Cerebellar nuclear complex (tissue), 1 donor: ENCODE data around the gene ABCF2.

Experiments
- DNase-seq, 2 experiments: peaks; one replicate each; lab custom pipeline; 2025; lab: John Stamatoyannopoulos, UW

Gene ABCF2

DNA sequence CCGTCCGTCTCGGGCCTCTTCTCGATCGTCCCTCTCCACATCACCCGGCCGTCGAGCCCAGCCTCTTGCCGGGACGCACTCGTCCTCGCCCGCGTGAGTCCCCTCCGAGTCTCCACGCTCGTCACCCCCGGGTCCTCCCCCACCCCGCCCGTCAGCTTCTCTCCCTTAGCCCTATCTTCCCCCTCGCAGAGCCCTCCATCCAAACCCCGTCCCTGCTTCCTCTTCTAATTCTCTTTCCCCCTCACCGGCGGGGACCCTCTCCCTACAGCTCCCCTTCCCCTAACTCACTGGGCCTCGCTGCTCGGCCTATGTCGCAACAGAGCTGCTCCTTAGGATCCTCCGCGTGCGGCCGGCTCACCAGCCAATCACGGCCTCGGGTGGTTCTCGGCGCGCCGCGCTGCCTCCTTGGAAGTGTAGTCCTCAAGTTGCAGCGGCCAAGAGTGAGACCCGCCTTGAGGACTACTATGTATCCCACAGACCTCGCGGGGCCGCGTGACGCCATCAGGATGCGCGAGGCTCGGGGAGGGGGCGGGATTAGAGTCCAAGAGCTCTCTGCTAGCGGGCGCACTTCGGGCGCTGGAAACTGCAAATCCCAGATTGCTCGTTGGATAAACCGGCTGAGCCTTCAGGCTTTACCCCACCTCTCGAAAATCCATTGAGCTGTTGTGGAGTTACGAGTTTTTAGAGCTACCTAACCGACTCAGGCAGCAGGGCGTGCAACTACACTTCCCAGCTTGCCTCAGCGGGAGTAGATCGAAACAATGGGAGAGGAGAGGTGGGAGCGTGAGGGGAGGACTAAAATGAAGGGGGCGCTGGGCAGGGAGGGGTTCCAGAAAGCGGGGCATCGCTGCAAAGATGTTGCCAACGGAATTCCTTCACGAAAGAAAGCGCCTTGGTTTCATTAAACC is at the start of gene ABCF2:
Gene ABCF2, minus strand, starts transcription at position 331 of the 908 bp plus-strand sequence. CDS start 747 bp downstream, outside the sequence.
- peak; percentile 83 to 87 for DNase-seq

DNA sequence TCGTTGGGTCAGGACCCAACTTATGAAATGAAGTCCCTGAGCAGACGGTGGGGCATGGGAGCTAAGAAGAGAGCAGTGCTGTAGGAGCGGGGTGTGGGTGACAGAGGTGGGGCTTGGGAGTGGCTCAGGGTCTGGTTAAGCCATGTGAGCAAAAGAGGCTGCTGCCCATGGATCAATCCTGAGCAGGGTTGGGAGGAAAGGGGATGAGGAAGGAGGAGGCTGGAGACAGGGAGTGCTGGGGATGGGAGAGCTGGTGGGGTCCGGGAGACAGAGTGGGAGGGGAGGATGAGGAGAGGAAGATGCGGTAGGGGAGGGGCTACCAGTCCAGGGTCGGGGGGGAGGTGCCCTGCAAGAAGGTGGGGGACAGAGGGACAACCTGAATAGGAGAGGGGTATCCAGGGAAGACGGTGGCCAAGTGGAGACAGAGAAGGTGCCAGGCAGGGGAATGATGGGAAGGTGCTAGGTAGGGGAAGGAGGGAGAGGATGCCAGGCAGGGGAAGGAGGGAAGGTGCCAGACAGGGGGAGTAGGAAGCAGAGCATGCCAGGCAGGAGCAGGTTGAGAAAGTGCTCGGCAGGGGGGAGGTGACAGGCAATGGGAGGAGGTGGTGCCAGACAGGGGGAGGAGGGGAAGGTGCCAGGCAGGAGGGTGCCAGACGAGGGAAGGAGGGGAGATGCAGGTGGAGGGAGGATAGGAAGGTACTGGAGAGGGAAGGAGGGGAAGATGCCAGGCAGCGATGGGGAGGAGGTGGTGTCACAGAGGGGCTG is 49.0 kb upstream of the ABCF2 start:
- DNase-seq: peak; percentile 75 to 87

DNA sequence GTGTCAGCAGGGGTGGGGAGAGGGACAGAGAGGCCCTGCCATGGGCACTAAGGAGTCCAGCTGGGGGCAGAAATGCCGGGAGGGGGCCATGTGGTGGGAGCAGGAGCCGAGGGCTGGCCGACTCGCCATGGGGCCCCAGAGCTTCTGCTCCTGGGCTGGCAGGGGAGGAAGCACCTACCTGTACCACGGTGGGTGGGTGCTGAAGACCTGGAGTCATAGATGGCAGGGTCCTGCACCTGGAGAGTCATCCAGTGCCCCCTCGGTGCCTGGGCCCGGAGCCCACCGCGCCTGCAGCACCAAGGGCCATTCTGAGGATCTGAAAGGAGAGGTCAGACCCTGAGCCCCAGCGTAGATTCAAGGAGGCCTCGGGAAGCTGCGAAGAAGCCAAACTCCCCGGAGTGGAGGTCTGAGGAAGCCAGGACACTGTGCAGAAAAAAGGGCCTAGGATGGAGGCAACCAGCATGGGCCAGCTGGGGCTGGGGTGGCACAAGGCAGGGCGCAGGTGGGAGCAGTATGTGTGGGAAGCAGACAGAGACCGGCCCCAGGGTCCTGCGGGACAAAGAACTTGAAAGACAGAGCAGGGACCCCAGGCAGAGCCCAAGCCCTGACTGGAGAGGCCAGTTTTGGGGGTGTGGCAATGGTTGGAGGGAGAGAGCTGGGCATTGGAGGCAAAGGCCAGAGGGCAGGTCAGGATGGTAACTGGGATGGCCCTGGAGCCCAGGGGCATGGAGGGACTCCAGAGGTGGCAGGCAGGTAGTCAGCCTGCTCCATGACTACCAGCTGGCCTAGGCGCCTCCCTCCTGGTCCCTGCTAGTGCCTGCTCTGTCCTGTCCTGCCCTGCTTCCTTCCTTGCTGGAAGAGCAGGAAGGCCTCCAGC is 48.2 kb upstream of the ABCF2 start:
- no peak for DNase-seq

DNA sequence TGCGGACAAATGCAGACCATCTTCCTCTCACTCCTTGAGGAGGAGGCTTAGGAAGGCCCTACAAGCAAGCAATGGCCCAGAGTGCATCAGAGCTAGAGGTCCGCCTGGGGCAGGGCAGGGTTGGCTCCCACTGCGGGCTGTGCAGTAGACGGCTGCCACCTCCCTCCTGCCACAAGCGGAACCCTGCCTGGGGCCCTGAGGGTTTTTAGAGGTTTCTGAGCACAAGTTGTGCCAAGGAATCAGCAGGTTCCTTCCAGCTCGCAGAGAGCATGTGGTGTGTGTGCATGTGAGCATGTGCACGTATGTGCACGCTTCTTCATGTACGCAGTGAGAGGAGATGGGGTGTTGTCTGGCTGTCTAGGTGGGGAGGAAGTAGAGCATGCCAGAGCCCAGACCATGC is 47.4 kb upstream of the ABCF2 start:
- DNase-seq: no peak

DNA sequence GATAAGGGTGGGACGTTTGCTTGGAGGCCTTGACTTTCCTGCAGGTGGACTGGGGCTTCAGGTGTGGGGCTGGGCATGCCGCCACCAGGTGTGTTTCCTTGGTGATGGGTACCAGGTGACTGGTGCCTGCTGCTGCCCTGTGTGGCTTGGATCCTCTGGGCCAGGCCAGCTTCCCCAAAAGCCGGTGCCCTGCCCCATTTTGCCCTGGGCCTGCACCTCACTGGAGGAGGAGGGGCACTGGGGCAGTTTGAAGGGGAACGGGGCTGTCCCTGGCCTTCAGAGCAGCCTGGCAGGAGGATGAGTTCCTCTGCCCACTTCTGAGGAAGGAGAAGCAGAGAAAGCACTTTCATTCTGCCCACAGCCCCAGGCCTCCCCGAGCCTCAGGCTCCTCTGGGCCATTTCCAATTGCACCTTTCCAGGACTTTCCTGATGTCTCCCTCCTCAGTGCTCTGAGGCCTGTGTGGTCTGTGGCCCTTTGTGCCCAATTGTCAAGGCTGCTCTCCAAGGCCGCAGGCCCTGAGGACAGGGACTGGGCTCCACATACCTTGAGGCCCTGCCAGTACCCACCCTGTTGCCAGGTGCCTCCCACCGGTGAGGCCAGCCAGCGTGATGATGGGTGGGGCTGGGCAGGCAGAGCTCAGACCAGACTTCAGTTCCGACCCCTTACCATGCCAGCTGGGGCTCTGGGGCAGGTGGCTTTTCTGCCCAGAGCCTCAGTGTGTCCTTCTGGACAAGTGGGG is 46.8 kb upstream of the ABCF2 start:
- DNase-seq: no peak

DNA sequence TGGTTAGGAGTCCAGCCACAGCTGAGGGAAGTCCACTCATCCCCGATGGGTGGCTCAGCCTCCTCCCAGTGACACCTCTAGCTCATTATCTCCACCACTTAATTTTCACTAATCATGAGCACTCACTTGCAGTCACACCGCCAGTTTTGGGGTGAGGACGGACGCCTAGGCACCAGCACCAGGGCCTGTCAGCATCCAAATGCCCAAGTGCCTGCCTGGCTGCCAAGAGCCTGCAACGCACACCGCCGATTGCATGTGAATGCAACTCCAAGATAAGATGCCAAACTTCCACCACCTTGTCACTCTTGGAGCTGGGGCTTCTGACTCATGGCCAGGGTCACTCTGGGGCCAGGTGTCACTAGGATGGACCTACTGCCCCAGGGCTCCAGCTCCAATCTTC is 45.9 kb upstream of the ABCF2 start:
- no peak for DNase-seq

DNA sequence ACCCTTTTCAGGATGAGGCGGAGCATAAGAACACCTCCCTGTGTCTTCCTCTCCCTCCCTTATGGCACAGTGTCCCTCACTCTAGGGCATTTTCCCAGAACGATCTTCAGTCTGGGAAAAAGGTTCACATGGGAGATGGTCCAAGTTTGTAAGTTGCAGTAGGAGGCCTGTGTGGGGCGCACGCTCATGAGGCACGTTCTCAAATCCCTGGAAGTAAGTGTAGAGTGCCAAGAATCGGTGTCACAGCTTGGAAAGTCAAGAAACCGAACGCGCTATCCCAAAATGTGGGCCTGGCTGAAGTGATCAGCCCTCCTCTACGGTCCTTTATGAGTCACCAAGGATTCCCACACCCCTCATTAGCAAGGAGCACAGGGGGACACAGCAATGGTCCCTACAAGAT is 45.4 kb upstream of the ABCF2 start:
- DNase-seq: no peak

DNA sequence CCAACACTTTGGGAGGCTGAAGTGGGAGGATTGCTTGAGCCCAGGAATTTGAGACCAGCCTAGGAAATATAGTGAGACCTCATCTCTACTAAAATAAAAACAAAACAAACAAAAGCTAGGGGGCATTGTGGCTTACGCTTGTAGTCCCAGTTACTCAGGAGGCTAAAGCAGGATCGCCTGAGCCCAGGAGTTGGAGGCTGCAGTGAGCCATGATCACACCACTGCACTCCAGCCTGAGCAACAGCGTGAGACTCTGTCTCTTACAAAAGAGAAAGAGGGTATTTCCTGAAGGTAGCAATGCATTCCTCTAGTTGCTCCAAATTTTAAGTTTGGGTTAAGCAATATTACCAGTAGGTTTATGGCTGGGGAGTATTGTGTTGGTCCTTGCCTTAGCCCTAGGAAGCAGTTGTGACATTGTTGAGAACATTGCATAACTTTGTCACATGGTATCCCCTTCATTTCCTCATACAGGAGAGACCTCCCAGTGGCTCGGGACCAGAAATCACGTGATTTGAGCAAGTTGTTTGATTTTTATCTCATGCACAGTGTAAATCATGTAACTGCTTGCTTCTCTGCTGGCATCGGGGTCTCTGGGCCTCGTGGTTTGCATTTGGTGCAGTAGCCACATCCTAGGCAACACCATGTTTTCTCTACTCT is 44.8 kb upstream of the ABCF2 start:
- DNase-seq: no peak

DNA sequence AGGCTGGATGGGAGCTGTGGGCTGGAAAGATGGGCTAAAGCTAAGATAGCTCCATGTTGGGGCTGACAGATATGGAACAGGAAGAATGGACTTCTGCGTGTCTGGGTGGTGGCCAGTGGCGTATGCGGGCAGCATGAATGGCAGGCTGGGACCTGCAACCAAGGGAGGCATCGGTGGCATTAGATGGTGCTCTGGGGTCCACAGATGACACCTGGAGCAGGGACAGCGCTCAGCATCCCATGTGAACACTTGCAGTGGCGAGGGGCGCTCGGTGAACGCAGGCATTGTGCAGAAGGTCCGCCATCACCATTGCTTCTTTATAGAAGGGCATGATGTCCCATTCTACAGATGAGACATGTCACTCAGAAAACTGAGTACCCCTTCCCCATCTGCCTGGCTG is 42.5 kb upstream of the ABCF2 start:
- DNase-seq: no peak

DNA sequence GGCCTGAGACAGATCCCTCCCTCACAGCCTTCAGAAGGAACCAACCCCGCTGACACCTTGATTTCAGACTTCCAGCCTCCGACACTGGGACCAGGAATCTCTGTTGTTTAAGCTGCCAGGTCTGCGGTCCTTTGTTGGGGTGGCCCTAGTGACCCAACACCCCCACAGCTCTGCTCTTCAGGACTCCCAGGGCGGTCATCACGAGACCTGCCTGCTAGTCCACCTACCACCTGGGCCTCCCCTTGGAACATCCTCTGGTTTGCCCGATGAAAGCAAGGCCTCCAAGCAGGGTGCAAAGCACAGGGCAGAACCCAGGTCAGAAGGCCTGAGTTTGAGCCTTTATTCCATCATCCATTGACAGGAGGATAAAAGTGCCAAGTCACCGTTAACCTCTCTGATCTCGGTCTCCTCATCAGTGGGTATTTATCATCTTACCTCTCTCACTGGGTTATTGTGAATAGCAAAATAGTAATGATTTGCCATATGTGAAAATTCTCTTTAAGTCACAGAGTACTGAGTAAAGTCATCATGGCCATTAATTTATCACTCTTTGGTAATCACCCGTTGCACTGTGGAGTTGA is 38.4 kb upstream of the ABCF2 start:
- no peak for DNase-seq

DNA sequence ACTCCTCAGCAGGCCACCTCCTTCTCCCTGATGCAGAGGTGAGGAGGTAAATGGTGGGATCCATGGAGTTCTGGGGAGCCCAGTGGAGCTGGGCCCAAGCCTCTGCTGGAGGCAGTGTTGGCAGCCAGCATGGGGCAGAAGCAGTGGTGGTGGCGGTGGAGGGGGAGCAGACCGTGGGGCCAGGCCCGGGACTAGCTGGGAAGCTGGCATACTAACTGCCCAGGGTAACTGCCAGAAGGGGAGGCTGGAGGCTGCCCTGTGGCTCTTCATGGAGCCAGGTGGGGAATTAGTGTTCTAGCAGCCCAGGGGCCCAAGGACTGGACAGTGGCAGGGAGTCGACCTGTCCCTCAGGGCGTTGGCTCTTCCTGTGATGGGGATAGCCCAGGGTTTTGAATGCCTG is 37.6 kb upstream of the ABCF2 start:
- DNase-seq: no peak

DNA sequence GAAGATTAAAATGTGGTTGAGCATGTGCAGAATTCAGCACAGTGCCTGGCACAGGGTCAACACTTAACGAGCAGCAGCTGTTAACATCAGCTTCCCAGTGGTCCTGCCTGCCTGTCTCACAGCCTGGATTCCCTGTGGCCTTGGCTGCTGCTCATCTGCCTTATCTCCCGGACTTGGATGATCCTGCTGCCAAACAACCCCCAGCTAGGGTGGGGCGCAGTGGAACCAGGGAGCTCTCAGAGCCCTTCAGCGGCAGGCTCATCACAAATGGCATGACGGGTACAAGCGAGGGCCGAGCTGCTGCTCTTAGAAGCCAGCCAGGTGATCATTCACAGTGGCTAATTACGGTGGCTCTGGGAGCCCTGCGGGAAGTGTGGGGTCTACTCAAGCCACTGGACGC is 34.5 kb upstream of the ABCF2 start:
- no peak for DNase-seq

DNA sequence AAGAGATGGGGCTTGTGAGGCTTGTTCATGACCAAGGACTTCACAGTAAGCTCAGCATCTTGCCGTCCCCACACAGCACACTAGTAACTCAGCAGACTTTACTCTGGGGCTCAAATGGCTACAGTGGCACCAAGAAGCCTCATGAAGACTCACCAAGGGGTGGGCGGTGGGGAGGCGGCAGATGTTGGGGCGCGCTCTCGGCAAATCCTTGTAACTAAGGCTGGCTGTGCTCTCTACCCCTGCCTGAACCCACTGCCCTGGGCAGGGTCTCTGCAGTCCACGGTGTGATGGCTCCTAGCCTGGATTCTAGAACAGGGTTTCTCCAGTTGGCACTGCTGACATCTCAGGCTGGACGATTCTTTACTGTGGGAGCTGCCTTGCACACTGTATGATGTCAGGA is 33.9 kb upstream of the ABCF2 start:
- no peak for DNase-seq

DNA sequence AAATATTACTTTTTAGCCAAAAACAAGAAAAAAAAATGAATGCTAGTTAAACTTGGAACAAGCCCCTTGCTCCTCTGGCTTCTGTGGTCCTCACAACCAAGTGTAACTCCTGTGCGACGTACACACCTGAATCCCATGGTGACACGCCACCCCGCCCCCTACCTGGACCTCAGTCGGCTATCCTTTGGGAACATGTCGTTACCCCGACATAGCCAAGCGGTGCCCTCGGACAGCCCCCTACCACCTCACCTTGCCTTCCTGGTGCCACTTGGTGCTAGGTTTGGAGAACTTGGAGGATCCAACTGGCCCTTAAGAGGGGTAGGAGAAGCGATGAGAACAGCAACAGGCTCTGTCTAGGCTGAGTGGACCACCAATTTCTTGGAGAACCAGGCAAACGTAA is 33.5 kb upstream of the ABCF2 start:
- DNase-seq: no peak

DNA sequence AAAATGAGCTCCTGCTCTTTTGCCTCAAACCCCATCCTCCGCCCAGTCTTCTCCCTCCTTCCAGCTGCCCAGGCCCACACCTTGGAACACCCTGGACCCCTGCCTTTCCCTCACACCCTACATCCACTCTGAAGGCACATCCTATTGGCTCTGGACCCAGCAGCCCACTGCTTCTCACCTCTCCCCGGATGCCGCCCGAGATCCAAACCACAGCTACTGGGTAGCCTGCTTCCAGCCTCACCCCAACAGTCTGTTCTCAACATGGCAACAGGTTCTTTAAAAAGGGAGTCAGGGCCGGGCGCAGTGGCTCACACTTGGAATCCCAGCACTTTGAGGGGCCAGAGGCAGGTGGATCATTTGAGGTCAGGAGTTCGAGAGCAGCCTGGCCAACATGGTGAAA is 31.0 kb upstream of the ABCF2 start:
- no peak for DNase-seq

DNA sequence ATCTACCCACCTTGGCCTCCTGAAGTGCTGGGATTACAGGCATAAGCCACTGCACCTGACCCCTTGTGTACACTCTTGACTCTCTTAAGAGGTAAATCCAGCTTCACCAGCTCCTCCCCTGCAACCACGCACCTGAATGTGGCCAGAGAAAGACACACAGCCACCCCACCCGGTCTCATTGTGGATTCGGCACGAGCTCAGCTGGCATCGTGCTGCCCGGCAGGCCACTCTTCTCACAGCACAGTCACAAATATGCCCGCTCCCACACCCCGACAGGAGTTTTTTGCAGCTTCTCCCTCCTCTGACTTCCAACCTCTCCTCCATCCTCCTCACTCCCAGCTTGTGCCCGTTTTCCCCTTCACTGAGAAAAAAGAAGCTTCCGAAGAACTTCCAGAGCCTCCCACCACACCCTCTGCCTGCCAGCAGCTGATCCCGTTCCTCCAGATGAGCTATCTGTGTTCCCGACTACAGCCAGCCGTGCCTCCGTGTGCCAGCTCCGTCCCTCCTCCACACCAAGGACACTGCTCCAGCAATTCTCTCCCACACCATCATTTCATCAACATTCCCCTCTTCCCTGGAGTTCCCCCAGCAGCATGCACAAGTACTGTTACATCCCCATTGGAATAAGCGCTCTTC is 29.5 kb upstream of the ABCF2 start:
- DNase-seq: no peak

DNA sequence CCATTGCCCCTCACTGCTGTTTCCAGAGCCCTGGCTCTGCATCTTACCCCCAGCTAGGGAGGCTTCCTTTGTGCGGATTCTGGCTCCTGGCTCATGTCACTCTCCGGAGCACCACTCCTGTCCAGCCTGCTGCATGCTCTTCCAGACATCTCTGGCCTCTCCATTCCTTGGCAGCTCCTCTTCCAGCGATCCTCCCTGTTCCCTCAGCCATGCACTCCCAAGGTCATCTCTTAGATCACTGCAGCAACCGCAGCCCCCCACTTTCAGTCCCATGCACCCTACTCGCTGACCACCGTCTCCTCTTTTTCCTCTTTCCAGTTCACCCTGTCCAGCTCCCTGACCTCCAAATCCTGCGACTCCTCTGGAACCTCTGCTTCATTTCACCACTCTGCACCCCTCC is 28.4 kb upstream of the ABCF2 start:
- no peak for DNase-seq

DNA sequence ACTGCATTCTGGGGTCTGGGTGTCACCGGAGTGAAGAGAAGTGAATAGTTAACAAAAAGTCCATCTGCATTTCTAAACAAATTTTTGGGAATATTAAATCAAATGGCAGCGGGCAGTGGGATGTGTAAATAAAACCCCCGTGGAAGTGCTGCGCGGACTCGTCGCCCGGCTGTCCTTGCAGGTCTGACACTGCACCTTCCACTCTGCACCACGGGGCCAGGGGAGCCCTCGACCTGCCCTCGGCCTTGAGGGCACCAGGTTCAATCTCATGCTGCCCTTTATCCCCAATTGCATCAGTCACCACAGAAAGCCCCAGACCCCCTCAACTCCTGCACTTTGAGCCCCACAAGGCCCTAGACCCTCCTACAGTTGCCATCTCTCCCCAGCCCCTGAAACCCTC is 27.8 kb upstream of the ABCF2 start:
- no peak for DNase-seq

DNA sequence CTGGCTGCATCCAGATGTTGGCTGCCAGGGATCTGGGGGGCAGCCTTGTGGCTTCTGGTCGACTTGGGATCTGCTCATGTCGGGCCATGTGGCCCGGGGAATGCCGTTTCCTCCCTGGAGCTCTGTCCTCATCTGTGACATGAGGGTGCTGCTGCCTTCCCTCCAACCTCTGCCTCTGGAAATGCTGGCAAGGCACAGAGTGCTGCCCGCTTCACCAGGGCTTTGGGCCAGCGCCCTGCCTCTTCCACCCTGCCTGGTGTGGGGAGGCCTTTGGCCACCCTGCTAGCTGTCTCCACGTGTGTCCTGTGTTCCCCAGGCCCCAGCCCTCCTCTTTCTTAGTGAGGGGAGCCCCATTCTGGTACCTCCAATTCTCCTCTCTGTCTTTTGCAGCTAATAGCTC is 27.3 kb upstream of the ABCF2 start:
- no peak for DNase-seq
